ENCODE results near the gene SMIM45.
"Not testable (repeated sequence)": the region's sequence is repeated elsewhere in the genome, so short reads cannot be mapped to it uniquely, and the experiment has no call there.

Gene SMIM45

DNA sequence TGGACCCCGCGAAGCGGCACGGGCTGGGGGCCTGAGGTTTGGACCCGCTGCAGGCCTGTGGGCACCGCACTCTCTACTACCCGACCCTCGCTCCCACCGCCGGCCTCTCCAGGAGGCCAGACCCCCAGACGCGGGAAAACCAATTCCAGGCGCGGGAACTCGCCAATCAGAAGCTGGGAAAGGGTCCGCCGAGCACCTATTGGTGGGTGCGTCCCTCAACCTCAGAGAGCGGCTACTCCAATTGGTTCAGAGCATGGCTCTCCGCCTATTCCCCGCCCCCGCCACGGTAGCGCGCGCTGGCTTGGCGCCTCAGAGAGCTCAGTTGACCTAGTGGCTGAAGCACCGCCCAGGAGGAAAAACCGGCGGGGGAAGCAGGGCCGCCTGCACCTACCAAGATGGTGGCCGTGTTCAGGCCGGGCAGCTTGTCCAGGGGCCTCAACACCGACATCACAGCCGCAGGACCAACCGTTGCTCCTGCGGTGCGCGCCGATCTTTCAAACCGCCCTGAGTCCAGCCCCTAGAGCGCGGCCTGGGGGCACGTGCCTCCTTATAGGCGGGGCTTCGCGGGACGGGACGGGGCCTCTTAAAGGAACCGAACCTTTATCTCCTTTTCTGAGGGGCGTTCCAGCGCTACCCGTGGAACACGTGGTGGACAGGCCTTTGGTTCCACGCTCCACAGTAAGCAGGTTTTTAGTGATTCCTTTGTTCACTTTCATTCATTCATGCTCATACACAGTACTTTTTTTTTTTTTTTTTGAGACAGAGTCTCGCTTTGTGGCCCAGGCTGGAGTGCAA is 5.1 kb upstream of the SMIM45 start, which contains the start of gene CENPM:
Gene CENPM, minus strand, starts transcription at position 524 of the 795 bp plus-strand sequence. Its CDS starts 76 bp downstream, at position 448.
- TF ChIP-seq POLR2AphosphoS5 (IDR thresholded peaks at IDR 0.05; ENCODE audit: low read depth, low read length): no peak
- TF ChIP-seq POLR2A (IDR thresholded peaks at IDR 0.05; ENCODE audit: low read depth, low read length): no peak
- TF ChIP-seq SPI1 (IDR thresholded peaks at IDR 0.05; ENCODE audit: low read depth, low read length): no peak
- TF ChIP-seq PAX5 (IDR thresholded peaks at IDR 0.05; ENCODE audit: insufficient read depth, low read length, severe bottlenecking): no peak
- TF ChIP-seq TAF1 (IDR thresholded peaks at IDR 0.05; ENCODE audit: low read depth, low read length): no peak
- TF ChIP-seq POU2F2 (IDR thresholded peaks at IDR 0.05; ENCODE audit: low read depth, low read length): no peak
- DNase-seq (ENCODE audit: insufficient read length, low spot score): peak; percentile 79
- peak; percentile 96 for FAIRE-seq

DNA sequence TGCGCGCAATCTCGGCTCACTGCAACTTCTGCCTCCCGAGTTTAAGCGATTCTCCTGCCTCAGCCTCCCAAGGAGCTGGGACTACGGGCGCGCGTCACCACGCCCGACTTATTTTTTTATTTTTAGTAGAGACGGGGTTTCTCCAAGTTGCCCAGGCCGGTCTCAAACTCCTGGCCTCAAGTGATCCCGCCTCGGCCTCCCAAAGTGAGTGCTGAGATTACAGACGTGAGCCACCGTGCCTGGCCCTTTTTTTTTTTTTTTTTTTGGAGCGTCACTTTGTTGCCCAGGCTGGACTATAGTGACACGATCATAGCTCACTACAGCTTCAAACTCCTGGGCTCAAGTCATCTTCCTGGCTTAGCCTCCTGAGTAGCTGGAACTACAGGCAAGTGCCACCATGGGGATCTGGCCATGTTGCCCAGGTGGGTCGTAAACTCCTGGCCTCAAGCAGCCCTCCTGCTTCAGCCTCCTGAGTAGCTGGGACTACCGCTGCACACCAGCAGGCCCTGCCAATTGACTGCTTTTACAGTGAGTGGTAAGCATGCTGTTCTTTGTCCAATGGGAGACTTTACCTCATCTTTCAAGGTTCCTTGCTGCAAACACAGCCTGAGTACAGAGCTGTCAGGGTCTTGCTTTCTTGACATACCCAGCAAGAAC is 4.4 kb upstream of the SMIM45 start:
- TF ChIP-seq PAX5 (IDR thresholded peaks at IDR 0.05; ENCODE audit: insufficient read depth, low read length, severe bottlenecking) (no peak), POLR2A (IDR thresholded peaks at IDR 0.05; ENCODE audit: low read depth, low read length) (no peak), TAF1 (IDR thresholded peaks at IDR 0.05; ENCODE audit: low read depth, low read length) (no peak), SPI1 (IDR thresholded peaks at IDR 0.05; ENCODE audit: low read depth, low read length) (no peak), POU2F2 (IDR thresholded peaks at IDR 0.05; ENCODE audit: low read depth, low read length) (no peak), POLR2AphosphoS5 (IDR thresholded peaks at IDR 0.05; ENCODE audit: low read depth, low read length) (no peak)
- no peak for DNase-seq (ENCODE audit: insufficient read length, low spot score)
- FAIRE-seq: peak; percentile 40

DNA sequence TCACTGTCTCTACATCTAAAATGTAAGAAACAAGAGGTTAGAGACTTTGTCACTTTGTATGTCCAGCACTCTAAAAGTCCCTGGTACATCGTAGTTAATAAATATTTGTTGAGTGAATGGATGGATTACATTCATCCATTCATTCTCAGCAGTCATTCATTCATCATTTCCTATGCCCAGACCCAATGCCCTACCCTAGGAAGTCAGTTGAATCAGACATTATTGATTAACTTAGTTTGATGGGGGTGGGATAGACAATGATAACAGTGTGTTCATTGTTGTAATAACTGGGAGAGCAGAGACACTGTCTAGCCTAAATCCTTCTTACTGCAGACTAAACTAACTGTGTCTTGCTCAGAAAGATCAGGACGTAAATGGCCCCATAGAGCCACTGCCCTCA is 3.8 kb upstream of the SMIM45 start:
- no peak for DNase-seq (ENCODE audit: insufficient read length, low spot score)
- TF ChIP-seq POLR2A (IDR thresholded peaks at IDR 0.05; ENCODE audit: low read depth, low read length): no peak
- peak; percentile 56 for FAIRE-seq

DNA sequence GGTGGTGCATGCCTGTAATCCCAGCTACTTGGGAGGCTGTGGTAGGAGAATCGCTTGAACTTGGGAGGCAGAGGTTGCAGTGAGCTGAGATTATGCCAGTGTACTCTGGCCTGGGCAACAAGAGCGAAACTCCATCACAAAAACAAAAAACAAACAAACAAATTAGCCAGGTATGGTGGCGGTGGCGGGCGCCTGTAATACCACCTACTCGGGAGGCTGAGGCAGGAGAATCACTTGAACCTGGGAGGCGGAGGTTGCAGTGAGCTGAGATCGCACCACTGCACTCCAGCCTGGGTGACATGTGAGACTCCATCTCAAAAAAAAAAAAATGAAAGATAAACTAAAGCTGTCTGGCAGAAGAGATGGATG is 3.0 kb upstream of the SMIM45 start:
- not testable (repeated sequence) for DNase-seq (ENCODE audit: insufficient read length, low spot score); FAIRE-seq

DNA sequence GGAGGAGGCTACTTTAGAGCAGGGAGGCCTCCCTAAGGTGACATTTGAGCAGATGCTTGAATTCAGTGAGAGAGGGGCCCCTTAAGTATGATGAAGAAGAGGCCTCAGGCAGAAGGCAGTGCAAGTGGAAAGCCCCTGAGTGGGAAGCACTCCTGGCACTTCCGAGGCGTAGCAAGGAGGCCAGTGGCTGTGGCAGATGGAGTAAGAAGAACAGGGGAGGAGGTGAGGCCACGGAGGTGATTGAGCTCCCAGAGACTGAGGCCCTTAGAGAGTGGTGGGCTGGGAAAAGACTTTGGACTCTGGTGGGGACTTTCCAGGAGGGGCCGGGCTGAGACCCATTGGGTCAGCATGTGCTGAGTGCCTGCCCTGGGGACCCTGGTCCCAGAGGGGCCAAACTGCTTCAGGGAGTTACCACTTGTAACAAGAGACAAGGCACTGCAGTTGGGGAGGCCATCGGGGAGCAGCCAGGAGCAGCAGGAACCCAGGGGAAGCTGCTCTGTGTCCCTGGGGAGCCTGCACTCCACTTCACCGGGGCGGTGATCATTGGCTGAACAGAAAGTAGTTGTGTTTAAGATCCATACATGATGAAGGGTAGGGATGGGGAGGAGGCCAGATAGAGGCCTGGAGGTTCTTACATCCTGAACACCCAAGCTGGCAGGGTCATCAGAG is 2.5 kb upstream of the SMIM45 start:
- peak; percentile 48 for FAIRE-seq
- TF ChIP-seq PAX5 (IDR thresholded peaks at IDR 0.05; ENCODE audit: insufficient read depth, low read length, severe bottlenecking) (no peak), SPI1 (IDR thresholded peaks at IDR 0.05; ENCODE audit: low read depth, low read length) (no peak), POU2F2 (IDR thresholded peaks at IDR 0.05; ENCODE audit: low read depth, low read length) (0 out of 2 replicates have a peak, but pooled peaks have one; percentile 31), POLR2AphosphoS5 (IDR thresholded peaks at IDR 0.05; ENCODE audit: low read depth, low read length) (0 out of 2 replicates have a peak, but pooled peaks have one; percentile 42), TAF1 (IDR thresholded peaks at IDR 0.05; ENCODE audit: low read depth, low read length) (peak; percentile 51; the same call in 1 of the 2 replicates), POLR2A (IDR thresholded peaks at IDR 0.05; ENCODE audit: low read depth, low read length) (peak; percentile 39; the same call in 1 of the 2 replicates)
- no peak for DNase-seq (ENCODE audit: insufficient read length, low spot score)

DNA sequence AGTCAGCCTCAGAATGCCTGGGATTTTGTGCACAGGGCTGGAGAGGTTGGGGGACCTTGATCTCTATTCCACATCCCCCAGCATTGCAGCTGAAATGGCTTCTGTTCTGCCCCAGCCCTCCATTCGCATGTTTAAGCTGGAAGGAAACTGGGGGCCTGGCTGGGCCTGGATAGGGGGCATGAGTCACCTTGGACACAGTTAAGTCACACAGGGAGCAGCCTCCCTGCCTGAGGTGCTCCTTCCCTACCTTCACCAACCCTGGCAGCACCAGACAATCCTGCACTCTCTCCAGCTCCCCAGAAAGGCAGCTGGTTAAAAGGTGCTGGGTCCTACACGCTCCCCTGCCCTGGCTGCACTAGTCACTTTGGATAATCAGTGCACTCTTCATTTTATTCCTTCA is 763 bp downstream of the SMIM45 start:
- TF ChIP-seq POLR2A (IDR thresholded peaks at IDR 0.05; ENCODE audit: low read depth, low read length) (no peak), SPI1 (IDR thresholded peaks at IDR 0.05; ENCODE audit: low read depth, low read length) (no peak), POLR2AphosphoS5 (IDR thresholded peaks at IDR 0.05; ENCODE audit: low read depth, low read length) (no peak), TAF1 (IDR thresholded peaks at IDR 0.05; ENCODE audit: low read depth, low read length) (no peak), POU2F2 (IDR thresholded peaks at IDR 0.05; ENCODE audit: low read depth, low read length) (no peak), PAX5 (IDR thresholded peaks at IDR 0.05; ENCODE audit: insufficient read depth, low read length, severe bottlenecking) (no peak)
- FAIRE-seq: no peak
- no peak for DNase-seq (ENCODE audit: insufficient read length, low spot score)

DNA sequence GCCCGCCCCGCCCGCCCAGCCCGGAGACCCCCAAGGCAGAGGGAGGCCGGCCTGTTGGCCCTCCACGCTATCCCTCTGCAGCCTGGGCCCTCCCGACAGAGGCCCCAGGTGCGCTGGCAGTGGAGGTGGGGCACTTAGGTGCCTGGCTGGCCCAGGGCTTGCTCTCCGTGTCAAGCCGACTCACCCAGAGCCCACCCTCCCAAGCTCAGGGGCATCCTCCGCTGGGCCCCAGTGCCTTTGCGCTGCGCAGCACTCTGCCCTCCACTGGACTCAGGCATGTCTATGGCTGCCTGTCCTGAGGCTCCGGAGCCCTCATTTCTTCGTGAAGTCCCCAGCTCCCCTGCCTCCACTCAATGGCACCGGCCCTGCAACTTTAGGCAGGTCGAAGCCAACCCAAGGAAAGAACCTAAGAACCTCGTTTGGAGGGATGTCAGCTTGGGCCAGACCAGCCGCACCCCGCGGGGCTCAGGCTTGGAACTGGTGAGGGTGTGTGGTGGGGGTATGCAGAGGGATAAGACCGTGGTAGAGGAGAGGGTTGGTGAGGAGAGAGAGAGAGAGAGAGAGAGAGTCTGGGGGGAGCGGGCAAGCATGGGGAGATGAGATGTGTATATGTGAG is 6.1 kb downstream of the SMIM45 start:
- no peak for TF ChIP-seq POU2F2 (IDR thresholded peaks at IDR 0.05; ENCODE audit: low read depth, low read length)
- TF ChIP-seq TAF1 (IDR thresholded peaks at IDR 0.05; ENCODE audit: low read depth, low read length): 0 out of 2 replicates have a peak, but pooled peaks have one; percentile 2
- DNase-seq (ENCODE audit: insufficient read length, low spot score) (no peak), FAIRE-seq (no peak)

DNA sequence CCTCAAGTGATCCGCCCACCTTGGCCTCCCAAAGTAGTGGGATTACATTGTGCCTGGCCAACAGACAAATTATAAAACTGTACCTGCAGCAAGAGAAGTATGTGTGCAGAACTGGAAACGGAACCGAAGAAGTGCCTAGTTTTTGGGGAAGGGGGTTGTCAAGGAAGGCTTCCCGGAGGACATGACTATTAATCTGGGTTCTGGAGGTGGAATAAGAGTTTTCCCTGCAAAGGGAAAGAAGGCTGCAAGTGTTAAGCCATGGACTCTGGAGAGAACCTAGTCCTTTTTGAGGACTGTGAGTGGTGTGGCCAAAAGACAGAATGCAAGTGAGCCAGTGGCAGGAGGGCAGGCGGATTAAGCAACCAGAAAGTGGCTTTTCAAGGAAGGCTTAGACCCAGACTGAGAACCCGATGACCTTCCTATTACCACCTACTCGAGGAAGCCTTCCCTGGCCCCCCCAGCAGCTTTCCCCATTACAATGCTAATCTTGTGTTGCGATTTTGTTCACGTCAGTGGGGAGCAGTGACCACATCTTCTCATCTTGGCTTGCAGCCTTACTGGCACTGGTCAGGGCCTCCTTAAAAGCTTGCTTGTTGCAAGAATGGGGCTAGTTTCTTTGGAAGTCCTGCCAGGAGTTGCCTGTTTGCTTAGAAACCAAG is 11.6 kb downstream of the SMIM45 start:
- TF ChIP-seq POLR2AphosphoS5 (IDR thresholded peaks at IDR 0.05; ENCODE audit: low read depth, low read length): no peak
- no peak for TF ChIP-seq PAX5 (IDR thresholded peaks at IDR 0.05; ENCODE audit: insufficient read depth, low read length, severe bottlenecking)
- TF ChIP-seq TAF1 (IDR thresholded peaks at IDR 0.05; ENCODE audit: low read depth, low read length): no peak
- TF ChIP-seq SPI1 (IDR thresholded peaks at IDR 0.05; ENCODE audit: low read depth, low read length): no peak
- no peak for TF ChIP-seq POU2F2 (IDR thresholded peaks at IDR 0.05; ENCODE audit: low read depth, low read length)
- TF ChIP-seq POLR2A (IDR thresholded peaks at IDR 0.05; ENCODE audit: low read depth, low read length): no peak
- FAIRE-seq: no peak
- DNase-seq (ENCODE audit: insufficient read length, low spot score): no peak

DNA sequence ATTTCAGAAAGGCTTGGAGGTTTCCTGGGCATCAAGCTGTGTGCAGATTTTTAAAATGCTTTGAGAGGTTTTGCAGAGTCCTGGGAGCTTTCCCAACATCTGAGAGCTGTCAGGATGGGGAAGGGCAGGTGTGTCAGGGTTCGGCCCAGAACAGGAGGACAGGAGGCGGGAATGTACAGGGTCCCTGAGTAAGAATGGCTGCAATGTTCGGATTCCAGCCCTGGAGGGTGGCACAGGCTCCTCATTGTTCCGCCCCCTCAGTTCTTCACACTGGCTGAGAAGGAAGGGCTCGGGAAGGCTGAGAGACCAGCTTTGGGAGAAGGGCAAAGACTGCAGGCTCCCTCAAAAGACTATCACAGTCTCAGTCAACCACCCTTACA is 12.2 kb downstream of the SMIM45 start:
- no peak for TF ChIP-seq POLR2AphosphoS5 (IDR thresholded peaks at IDR 0.05; ENCODE audit: low read depth, low read length)
- no peak for TF ChIP-seq POLR2A (IDR thresholded peaks at IDR 0.05; ENCODE audit: low read depth, low read length)
- TF ChIP-seq POU2F2 (IDR thresholded peaks at IDR 0.05; ENCODE audit: low read depth, low read length): no peak
- TF ChIP-seq SPI1 (IDR thresholded peaks at IDR 0.05; ENCODE audit: low read depth, low read length): no peak
- no peak for TF ChIP-seq PAX5 (IDR thresholded peaks at IDR 0.05; ENCODE audit: insufficient read depth, low read length, severe bottlenecking)
- TF ChIP-seq TAF1 (IDR thresholded peaks at IDR 0.05; ENCODE audit: low read depth, low read length): no peak
- FAIRE-seq (no peak), DNase-seq (ENCODE audit: insufficient read length, low spot score) (no peak)
